K562 (cell line): ENCODE data around the gene APPL2. TPM values are rescaled to one million over a fixed set of nuclear protein-coding genes. Genes with fewer than 3 reads are reported as not detected.
A peak's percentile ranks its signal among the peaks of the same experiment; 100 is the strongest.

ENCODE experiments used
- AFF1 ChIP-seq, 2 experiments: fragments of 450-650 bp; IDR thresholded peaks; 2 replicates each; pipeline ENCODE4 v1.6.1; 2018; ENCODE audit warnings: mild to moderate bottlenecking in 2 of 2, low read depth in 1 of 2; ENCODE audit not compliant: partially characterized antibody in 2 of 2
- CXXC5 ChIP-seq: fragments of 250-450 bp; sonication (Bioruptor Pico); IDR thresholded peaks from 2 replicates; pipeline ENCODE4 v1.8.0; 2022; ENCODE audit warnings: inconsistent platforms, mild to moderate bottlenecking, moderate library complexity
- ETV6 ChIP-seq, 3 experiments: fragments of 150-350 bp in 1 of 3; sonication (generic) in 1 of 3; formaldehyde crosslinking in 1 of 3; IDR thresholded peaks; 2 replicates each; pipeline versions ENCODE4 v1.6.1 to v1.8.0; 2014 to 2022; ENCODE audit warnings: borderline replicate concordance in 2 of 3, low read depth in 2 of 3, antibody characterized with exemption in 1 of 3, low read length in 1 of 3, mild to moderate bottlenecking in 1 of 3, missing genetic modification reagents in 1 of 3
- HIVEP1 ChIP-seq: fragments of 250-450 bp; sonication (Bioruptor Pico); IDR thresholded peaks from 2 replicates; pipeline ENCODE4 v1.4.0; 2020; ENCODE audit warnings: mild to moderate bottlenecking
- HLTF ChIP-seq: fragments of 450-650 bp; IDR thresholded peaks from 2 replicates; pipeline ENCODE4 v1.6.1; 2016
- HNRNPH1 ChIP-seq: fragments of 200-400 bp; formaldehyde crosslinking; optimal IDR thresholded peaks from 2 replicates; pipeline ENCODE3; 2017; ENCODE audit warnings: low read depth, mild to moderate bottlenecking, low read length, moderate library complexity
- JUND ChIP-seq, 2 experiments: IDR thresholded peaks; 2 replicates in 1 of 2; 3 replicates in 1 of 2; pipeline ENCODE4 v1.6.1; 2011; ENCODE audit warnings: borderline replicate concordance in 2 of 2, low read depth in 2 of 2, low read length in 2 of 2, improper control_type of control experiment in 1 of 2, missing biosample characterization in 1 of 2, missing genetic modification characterization in 1 of 2, missing genetic modification reagents in 1 of 2
- MIER1 ChIP-seq: fragments of 450-650 bp; IDR thresholded peaks from 2 replicates; pipeline ENCODE4 v1.6.1; 2016; ENCODE audit warnings: antibody characterized with exemption, mild to moderate bottlenecking, low read depth
- MITF ChIP-seq: IDR thresholded peaks from 2 replicates; pipeline ENCODE4 v1.6.1; 2014; ENCODE audit warnings: antibody characterized with exemption
- MTA2 ChIP-seq: fragments of 450-650 bp; IDR thresholded peaks from 2 replicates; pipeline ENCODE4 v1.6.1; 2016; ENCODE audit warnings: low read depth
- NFIX ChIP-seq: fragments of 250-450 bp; sonication (Bioruptor Pico); IDR thresholded peaks from 2 replicates; pipeline ENCODE4 v1.4.0; 2020; ENCODE audit warnings: low read depth, mild to moderate bottlenecking, moderate library complexity
- NR4A1 ChIP-seq, 2 experiments: fragments of 250-450 bp in 1 of 2; fragments of 450-650 bp in 1 of 2; sonication (Bioruptor Pico) in 1 of 2; IDR thresholded peaks; 2 replicates each; pipeline versions ENCODE4 v1.4.0 to v1.6.1; 2016 to 2020; ENCODE audit warnings: mild to moderate bottlenecking in 2 of 2, missing compliant biosample characterization in 1 of 2, missing genetic modification characterization in 1 of 2, moderate library complexity in 1 of 2
- PHB ChIP-seq: fragments of 250-450 bp; sonication (Bioruptor Pico); IDR thresholded peaks from 2 replicates; pipeline ENCODE4 v1.5.0; 2021
- PHB2 ChIP-seq: fragments of 450-650 bp; IDR thresholded peaks from 2 replicates; pipeline ENCODE4 v1.6.1; 2017; ENCODE audit warnings: low read depth
- PHTF2 ChIP-seq: fragments of 250-450 bp; sonication (Bioruptor Pico); IDR thresholded peaks from 2 replicates; pipeline ENCODE4 v1.5.0; 2021; ENCODE audit warnings: mild to moderate bottlenecking
- SMC3 ChIP-seq: conservative IDR thresholded peaks from 2 replicates; pipeline ENCODE4 v1.6.1; 2011; ENCODE audit warnings: low read depth, low read length, improper control_type of control experiment; ENCODE audit not compliant: insufficient read depth
- STAG1 ChIP-seq: sonication (generic); formaldehyde crosslinking; IDR thresholded peaks from 2 replicates; pipeline ENCODE4 v1.5.0; 2020; ENCODE audit warnings: missing genetic modification reagents, borderline replicate concordance
- THRA ChIP-seq: fragments of 450-650 bp; IDR thresholded peaks from 2 replicates; pipeline ENCODE4 v1.6.1; 2017; ENCODE audit warnings: mild to moderate bottlenecking, moderate library complexity
- ZNF12 ChIP-seq: sonication (generic); formaldehyde crosslinking; IDR thresholded peaks from 2 replicates; pipeline ENCODE4 v1.4.0; 2020; ENCODE audit warnings: mild to moderate bottlenecking, missing genetic modification reagents
- ZNF224 ChIP-seq: sonication (generic); formaldehyde crosslinking; IDR thresholded peaks from 2 replicates; pipeline ENCODE4 v1.8.0; 2022; ENCODE audit warnings: mild to moderate bottlenecking, missing genetic modification reagents
- ZNF507 ChIP-seq: conservative IDR thresholded peaks from 2 replicates; pipeline ENCODE4 v1.6.1; 2017; ENCODE audit warnings: missing genetic modification characterization, missing compliant biosample characterization
- polyA plus RNA-seq, 8 experiments: library from polyadenylated mRNA; depleted of rRNA in 4 of 8; stranded (reverse) in 5 of 8; unstranded in 3 of 8; fragments of >200 nt; fragmentation: Nextera tagmentation in 2 of 8; fragmentation: Illumina TruSeq in 1 of 8; extraction: Ambion mirVana in 2 of 8; extraction: Trizol in 1 of 8; gene quantifications; 2 replicates each; pipeline versions ENCODE4 v1.2.1 to v1.2.3, GENCODE V29; 2011 to 2014; ENCODE audit warnings: inconsistent platforms in 1 of 8, missing spikeins in 1 of 8
- total RNA-seq, 7 experiments: library from RNA; depleted of rRNA in 6 of 7; stranded (reverse); fragments of >200 nt in 6 of 7; fragmentation: Illumina TruSeq in 2 of 7; extraction: Trizol in 2 of 7; gene quantifications; 2 replicates each; pipeline versions ENCODE4 v1.2.1 to v1.2.3, GENCODE V29; 2011 to 2021; ENCODE audit warnings: low replicate concordance in 1 of 7

The APPL2 gene
- total and polyA plus RNA-seq, 9 of the 15 experiments (the other 6 are each of a cell fraction or from before 2014, with no cell fraction given): 2.1 to 14.4 (median 8.2) TPM

- no peak for TF ChIP-seq ZNF224 (CRISPR knock-in tag)
- TF ChIP-seq HNRNPH1: no peak
- no peak for TF ChIP-seq HLTF
- TF ChIP-seq MTA2: no peak
- TF ChIP-seq PHB2: no peak
- no peak for TF ChIP-seq PHB
- TF ChIP-seq SMC3: no peak
- TF ChIP-seq HIVEP1: no peak
- TF ChIP-seq ZNF507 (tag): no peak
- TF ChIP-seq MIER1: no peak
- TF ChIP-seq ZNF12: no peak
- TF ChIP-seq NFIX: no peak
- TF ChIP-seq STAG1: 0 out of 2 replicates have a peak, but pooled peaks have one; percentile 29
- no peak for TF ChIP-seq NR4A1 (CRISPR knock-in tag; IDR thresholded peaks at IDR 0.05)
- TF ChIP-seq NR4A1 (tag; IDR thresholded peaks at IDR 0.05): no peak
- TF ChIP-seq CXXC5 (CRISPR knock-in tag): peak; percentile 82
- TF ChIP-seq MITF: no peak
- TF ChIP-seq JUND (IDR thresholded peaks at IDR 0.05; ENCODE audit: borderline replicate concordance, low read depth, low read length): peak; percentile 2; the same call in 1 of the 2 replicates
- no peak; the same call in 2 of the 3 replicates for TF ChIP-seq JUND (tag; IDR thresholded peaks at IDR 0.05; ENCODE audit: borderline replicate concordance, low read depth, low read length)
- TF ChIP-seq THRA: no peak
- no peak for TF ChIP-seq ETV6 (IDR thresholded peaks at IDR 0.05; ENCODE audit: borderline replicate concordance in 1 of 2, low read depth in 2 of 2, low read length in 1 of 2)
- TF ChIP-seq ETV6 (CRISPR knock-in tag; IDR thresholded peaks at IDR 0.05; ENCODE audit: borderline replicate concordance): no peak
- no peak for TF ChIP-seq AFF1 (IDR thresholded peaks at IDR 0.05; ENCODE audit: low read depth in 1 of 2, partially characterized antibody in 2 of 2)
- no peak for TF ChIP-seq PHTF2
These were observed at the start of gene APPL2 (continued) for GRCh38 chr12:105235732-105236476.
